SU-DHL-6 (cell line): ENCODE data around the gene F2.

Source experiments
- CTCF ChIP-seq: fragments of 200-600 bp; sonication (generic); IDR thresholded peaks from one replicate; pipeline ENCODE4 v1.5.1; 2017; ENCODE audit warnings: antibody characterized with exemption, mild to moderate bottlenecking, low read length, moderate library complexity; ENCODE audit not compliant: insufficient read depth, poor library complexity, severe bottlenecking
- EZH2phosphoT487 ChIP-seq: fragments of 200-600 bp; sonication (generic), shearing (Covaris generic); conservative IDR thresholded peaks from 2 replicates; pipeline ENCODE4 v1.6.1; 2018; ENCODE audit warnings: mild to moderate bottlenecking, antibody characterized with exemption, low read length, moderate library complexity, mixed read lengths

GRCh38 chr11:46684367-46684766 is 34.6 kb upstream of the F2 start:
- TF ChIP-seq CTCF (no peak), EZH2phosphoT487 (no peak)
